Skeletal muscle cell (primary cell): Measurements from ENCODE around the gene NAGK.
"Not testable (repeated sequence)": the region's sequence is repeated elsewhere in the genome, so short reads cannot be mapped to it uniquely, and the experiment has no call there.

Experiments
- DNase-seq: peaks from one replicate; pipeline ENCODE4 v3.0.0-alpha.2; 2010; ENCODE audit warnings: low read depth
- H3K4me3 ChIP-seq: 2 replicates; pipeline ENCODE4 v1.5.1; 2011; ENCODE audit warnings: low read depth, mild to moderate bottlenecking, control low read depth, low read length, moderate library complexity

Gene NAGK

DNA sequence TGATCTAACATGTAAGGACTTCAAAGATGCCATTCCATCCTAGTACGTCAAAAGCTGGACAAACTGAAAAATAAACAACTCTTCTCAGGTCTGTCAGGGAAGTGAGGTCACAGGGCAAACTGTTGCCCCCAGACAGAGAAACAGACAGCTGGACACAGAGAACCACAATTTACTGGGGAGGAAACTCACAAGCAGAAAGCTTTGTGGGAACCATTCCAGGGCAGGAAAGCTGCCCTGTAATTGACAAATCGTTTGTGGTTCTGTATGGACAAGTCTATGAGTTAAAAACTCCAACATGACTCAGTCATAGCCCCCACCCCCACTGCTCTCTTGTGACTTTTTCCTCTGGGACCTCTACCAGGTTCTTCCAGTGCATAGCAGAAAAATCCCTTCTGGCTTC, 33.2 kb downstream of the NAGK start:
- peak; percentile 78 for DNase-seq
- H3K4me3 ChIP-seq: no peak overlapping the region

DNA sequence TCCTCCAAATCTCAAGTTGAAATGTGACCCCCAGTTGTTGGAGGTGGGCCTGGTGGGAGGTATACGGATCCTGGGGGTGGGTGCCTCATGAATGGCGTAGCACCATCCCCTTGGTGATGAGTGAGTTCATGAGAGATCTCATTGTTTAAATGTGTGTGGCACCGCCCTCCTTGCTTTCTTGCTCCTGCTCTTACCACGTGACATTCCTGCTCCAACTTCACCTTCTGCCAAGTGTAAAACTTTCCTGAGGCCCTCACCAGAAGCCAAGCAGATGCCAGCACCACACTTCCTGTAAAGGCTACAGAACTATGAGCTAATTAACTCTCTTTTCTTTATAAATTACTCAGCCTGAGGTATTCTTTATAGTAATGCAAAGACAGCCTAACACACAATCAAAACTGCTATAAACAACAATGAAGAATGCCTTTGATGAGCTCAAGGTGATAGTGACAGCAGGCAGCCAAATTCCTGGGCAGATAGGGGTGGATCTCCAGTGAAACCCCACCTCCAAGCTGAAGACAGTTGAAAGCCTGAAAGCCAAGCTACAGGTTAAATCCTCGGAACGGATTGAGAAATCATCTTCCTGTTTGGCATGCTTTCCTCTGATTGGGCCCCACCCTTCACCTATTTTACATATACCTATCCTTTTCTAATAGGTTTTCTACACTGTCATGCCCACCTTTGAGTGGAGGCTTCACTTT, 34.7 kb downstream of the NAGK start:
- DNase-seq: no peak
- H3K4me3 ChIP-seq: no peak overlapping the region

DNA sequence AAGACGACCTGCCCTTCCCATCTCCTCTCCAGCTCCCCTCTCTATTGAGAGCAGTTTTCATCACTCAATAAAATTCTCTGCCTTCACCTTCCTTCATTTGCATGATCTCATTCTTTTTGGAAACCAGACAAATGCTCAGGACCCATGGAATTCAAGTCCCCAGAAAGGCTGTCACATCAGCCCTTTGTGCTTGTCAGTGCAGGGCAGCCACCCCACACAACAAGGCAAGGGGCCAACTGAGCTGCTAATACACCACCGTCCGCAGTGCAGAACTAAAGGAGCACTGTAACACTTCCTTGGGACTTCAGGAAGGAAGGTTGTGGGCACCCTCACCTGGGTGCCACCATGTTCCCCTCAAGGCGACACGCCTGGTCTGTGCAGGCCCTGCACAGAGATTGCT, 35.4 kb downstream of the NAGK start:
- H3K4me3 ChIP-seq: no peak overlapping the region
- DNase-seq: no peak

DNA sequence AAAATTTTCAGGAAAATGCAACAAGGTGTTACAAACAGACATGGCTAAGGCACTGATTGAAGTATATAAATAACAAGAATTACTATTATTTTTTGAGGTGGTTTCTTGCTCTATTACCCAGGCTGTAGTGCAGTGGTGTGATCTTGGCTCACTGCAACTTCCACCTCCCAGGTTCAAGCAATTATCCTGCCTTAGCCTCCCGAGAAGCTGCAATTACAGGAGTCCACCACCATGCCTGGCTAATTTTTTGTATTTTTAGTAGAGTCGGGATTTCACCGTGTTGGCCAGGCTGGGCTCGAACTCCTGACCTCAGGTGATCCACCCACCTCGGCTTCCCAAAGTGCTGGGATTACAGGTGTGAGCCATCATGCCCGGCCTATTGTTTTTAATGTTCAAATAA, 38.0 kb downstream of the NAGK start:
- not testable (repeated sequence) for H3K4me3 ChIP-seq, DNase-seq

DNA sequence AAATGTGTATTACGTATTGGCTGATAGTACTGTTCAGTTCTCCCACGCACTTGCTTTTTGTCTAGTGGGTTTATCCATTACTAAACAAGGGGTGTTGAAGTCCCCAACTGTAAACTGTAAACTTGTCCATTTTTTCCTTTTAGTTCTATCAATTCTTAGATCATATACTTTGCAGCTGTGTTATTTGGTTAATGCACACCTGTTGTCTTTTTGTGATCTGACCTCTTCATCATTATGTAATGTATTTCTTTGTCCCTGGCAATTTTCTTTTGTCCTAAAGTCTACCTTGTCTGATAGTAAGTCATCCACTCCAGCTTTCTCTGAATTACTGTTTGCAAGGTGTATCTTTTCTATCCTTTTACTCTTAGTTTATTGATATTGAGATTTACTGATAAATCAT, 39.6 kb downstream of the NAGK start:
- no peak overlapping the region for H3K4me3 ChIP-seq
- DNase-seq: no peak

DNA sequence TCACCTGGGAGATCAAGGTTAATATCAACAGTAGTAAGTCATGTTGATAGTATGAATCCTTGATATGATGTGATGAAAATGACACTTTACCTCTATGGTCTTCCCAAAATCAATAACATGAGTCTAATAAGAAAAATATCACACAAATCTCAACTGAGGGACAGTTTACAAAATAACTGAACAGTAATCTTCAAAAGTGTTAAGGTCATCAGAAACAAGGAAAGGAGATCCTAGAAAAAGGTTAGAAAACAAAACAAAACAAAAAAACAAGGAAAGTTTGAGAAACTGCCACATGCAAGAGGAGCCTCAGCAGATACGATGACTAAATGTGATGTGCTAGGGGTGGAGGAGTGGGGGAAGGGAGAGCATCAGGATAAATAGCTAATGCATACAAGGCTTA, 45.4 kb downstream of the NAGK start:
- no peak overlapping the region for H3K4me3 ChIP-seq
- DNase-seq: no peak

DNA sequence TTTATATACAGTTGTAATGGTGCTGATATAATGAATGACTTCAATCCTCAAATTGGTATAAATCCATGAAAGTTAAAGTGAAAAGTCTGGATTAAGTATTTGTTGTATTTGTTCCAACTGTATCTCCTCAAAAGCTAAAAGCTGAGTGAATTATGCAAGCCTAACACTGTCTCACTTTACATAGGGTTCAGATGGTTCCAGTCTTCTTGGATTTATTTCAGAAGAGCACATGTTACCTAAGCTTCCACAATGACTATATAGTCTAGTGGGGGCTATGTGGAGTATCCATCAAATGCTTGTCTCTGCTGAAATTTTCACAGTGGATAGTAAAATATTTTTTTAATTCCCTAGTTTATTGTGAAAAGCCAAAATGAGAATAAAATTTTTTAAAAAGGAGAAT, 48.6 kb downstream of the NAGK start:
- H3K4me3 ChIP-seq: no peak overlapping the region
- no peak for DNase-seq

DNA sequence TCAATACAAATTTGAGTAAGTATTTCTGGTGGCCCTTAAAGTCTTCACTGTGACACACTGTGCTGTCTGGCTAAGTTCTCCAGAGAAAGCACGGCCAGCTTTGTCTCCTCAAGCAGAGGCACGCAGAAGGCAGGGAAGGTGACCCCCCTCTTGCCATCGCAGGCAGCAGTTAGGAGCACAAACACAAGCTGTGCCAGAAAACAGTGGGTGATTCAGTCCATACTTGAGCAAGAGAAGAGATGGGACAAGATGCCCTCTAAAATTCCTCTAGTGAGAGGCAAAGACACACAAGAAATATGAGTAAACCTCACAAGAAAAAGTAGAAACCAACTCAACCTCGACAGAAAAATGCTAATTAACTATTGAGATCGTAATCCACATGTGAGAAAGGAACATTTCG, 51.7 kb downstream of the NAGK start:
- no peak for DNase-seq
- no peak overlapping the region for H3K4me3 ChIP-seq

DNA sequence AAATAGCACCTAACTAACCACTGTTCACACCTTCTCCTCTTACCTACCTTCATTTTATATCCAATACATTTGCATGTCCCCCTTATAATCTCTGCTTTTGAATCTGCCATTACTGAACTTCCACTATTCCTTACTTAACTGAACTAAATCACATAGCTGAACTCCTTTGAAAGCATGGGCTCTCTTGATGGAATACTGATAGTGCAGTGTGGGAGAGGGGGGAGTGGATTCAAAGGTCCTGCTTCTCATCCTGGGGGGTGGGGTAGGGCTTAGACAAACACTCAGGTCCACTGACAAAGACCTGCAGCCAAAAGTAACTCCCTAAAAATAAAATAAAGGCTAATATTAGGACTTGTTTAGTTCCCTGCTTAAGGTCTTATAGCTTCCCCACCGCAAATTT, 53.0 kb downstream of the NAGK start:
- no peak overlapping the region for H3K4me3 ChIP-seq
- no peak for DNase-seq

DNA sequence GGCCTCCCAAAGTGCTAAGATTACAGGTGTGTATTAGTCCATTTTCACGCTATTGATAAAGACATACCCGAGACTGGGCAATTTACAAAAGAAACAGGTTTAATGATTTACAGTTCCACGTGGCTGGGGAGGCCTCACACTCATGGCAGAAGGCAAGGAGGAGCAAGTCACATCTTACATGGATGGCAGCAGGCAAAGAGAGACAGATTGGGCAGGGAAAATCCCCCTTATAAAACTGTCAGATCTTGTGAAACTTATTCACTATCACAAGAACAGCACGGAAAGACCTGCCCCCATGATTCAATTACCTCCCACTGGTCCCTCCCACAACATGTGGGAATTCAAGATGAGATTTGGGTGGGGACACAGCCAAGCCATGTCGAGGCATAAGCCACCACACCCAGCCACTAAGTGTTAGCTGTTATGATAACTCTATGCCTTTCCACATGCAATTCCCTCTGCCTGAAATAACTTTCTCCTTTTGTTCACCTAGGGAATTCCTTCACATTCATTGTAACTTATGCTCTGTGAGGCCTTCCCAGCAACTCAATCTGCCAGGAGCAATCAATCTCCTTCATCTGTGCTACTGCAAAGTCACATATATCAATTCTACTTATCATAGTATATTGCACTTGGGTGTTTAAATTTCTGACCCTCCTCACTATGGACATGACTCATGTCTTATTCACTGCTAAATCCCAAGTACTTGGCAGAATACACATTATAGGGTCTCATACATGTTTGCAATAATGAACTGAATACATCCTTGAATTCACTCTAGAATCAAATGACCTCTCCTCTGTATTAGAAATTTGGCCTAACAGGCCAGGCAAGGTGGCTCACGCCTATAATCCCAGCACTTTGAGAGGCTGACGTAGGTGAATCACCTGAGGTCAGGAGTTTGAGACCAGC, 54.2 kb downstream of the NAGK start:
- H3K4me3 ChIP-seq: no peak overlapping the region
- DNase-seq: no peak

DNA sequence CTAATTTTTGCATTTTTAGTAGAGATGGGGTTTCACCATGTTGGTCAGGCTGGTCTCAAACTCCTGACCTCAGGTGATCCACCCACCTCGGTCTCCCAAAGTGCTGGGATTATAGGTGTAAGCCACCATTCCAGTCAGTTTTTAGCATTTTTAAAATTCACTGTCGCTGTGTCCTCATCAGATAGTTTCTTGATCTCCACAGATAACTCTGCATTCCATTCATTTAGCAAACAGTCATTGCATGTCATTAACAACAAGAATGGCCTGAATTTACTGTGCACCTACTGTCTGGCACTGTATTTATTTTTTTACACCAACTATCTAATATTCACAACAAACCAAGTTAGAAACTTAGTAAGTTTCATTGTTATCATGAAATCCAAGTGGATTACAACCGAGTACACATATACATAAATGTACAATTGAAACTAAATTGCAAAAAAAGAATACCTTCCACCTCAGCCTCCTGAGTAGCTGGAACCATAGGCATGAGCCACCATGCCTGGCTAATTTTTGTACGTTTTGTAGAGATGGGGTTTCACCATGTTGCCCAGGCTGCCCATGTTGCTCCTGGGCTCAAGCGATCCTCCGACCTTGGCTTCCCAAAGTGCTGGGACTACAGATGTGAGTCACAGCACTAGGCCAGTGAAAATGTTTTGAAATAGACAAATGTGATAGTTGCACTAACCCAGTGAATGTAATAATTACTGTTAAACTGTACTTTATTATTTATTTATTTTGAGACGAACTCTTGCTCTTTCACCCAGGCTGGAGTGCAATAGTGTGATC, 57.3 kb downstream of the NAGK start:
- DNase-seq: no peak
- no peak overlapping the region for H3K4me3 ChIP-seq

DNA sequence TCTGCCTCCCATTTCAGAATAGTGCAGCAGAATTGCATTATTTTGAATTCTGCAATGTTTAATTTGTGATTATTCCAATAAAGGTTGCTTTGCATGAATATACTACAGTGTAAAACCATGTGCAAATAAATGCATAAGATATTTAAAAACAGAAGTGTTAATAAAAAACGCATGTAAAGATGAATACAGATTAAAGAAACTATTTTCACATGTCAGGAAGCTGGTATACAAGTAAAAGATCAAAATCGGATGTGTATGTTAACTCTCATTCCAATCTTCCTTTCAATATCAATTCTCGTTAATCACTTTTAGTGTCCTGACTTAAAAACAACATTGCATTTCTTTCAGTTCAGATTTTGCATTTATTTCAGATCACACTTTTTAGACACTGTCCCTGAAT, 58.5 kb downstream of the NAGK start:
- H3K4me3 ChIP-seq: no peak overlapping the region
- DNase-seq: no peak
